Natural killer cell (primary cell): ENCODE results near the gene ANXA5. TPM values are rescaled to one million over a fixed set of nuclear protein-coding genes. Genes with fewer than 3 reads are reported as not detected.

ENCODE experiments used
- ATAC-seq, 3 donors: fragments of 150-1000 bp in 2 of 3; fragments of 200-7000 bp in 1 of 3; cut with Tn5 transposase; 1 replicate in 1 of 3; 2 replicates in 2 of 3; pipeline ENCODE4 v1.10.0; 2021; ENCODE audit warnings: mild to moderate bottlenecking in 2 of 3, moderate library complexity in 2 of 3
- DNase-seq, 2 donors: peaks; one replicate each; pipeline versions ENCODE4 v3.0.0 to v3.0.0-alpha.2; 2013 to 2021; ENCODE audit warnings: mixed read lengths in 1 of 2
- H3K27ac ChIP-seq: one replicate; pipeline ENCODE4 v1.5.1; 2013; ENCODE audit warnings: mild to moderate bottlenecking, low read length
- H3K27me3 ChIP-seq: one replicate; pipeline ENCODE4 v1.6.1; 2013; ENCODE audit warnings: low read length; ENCODE audit not compliant: control insufficient read depth, insufficient read depth
- H3K36me3 ChIP-seq: one replicate; pipeline ENCODE4 v1.6.1; 2013; ENCODE audit warnings: low read length; ENCODE audit not compliant: control insufficient read depth, insufficient read depth
- H3K4me1 ChIP-seq: one replicate; pipeline ENCODE4 v1.6.1; 2013; ENCODE audit warnings: low read length; ENCODE audit not compliant: control insufficient read depth, insufficient read depth
- H3K4me3 ChIP-seq: one replicate; pipeline ENCODE4 v1.5.1; 2013; ENCODE audit warnings: low read length
- H3K9me3 ChIP-seq: one replicate; pipeline ENCODE4 v1.6.1; 2013; ENCODE audit warnings: low read length; ENCODE audit not compliant: control insufficient read depth, insufficient read depth
- H3K27ac Mint-ChIP-seq, 2 donors: one replicate each; pipeline ENCODE4 v1.8.0; 2022; ENCODE audit warnings: mild to moderate bottlenecking in 2 of 2, mixed read lengths in 2 of 2, moderate library complexity in 1 of 2
- H3K27me3 Mint-ChIP-seq, 2 donors: one replicate each; pipeline ENCODE4 v1.8.0; 2022; ENCODE audit warnings: low read depth in 2 of 2, mixed read lengths in 2 of 2
- H3K36me3 Mint-ChIP-seq: one replicate; pipeline ENCODE4 v1.8.0; 2022; ENCODE audit warnings: mixed read lengths
- H3K4me1 Mint-ChIP-seq, 2 donors: one replicate each; pipeline ENCODE4 v1.8.0; 2022; ENCODE audit warnings: mixed read lengths in 2 of 2
- H3K4me3 Mint-ChIP-seq: one replicate; pipeline ENCODE4 v1.8.0; 2022; ENCODE audit warnings: mild to moderate bottlenecking, moderate library complexity, mixed read lengths
- H3K9me3 Mint-ChIP-seq, 2 donors: one replicate each; pipeline ENCODE4 v1.8.0; 2022; ENCODE audit warnings: mixed read lengths in 2 of 2
- WGBS: methylation state at CpG from one replicate; pipeline ENCODE4 v1.1.7; 2013; ENCODE audit warnings: missing lambda C conversion rate; ENCODE audit not compliant: insufficient coverage; 5-methylcytosine and 5-hydroxymethylcytosine counted together
- intact Hi-C: fragments of 100-400 bp; cut with micrococcal nuclease; formaldehyde crosslinking; loops from one replicate; pipeline ENCODE4 v1.14.2; 2022
- total RNA-seq, 4 donors: library from RNA; stranded (reverse); fragments of 120-200 nt in 1 of 4; gene quantifications; one replicate each; pipeline versions ENCODE4 v1.2.3 to v1.2.4, GENCODE V29; 2013 to 2022
- TF ChIP-seq, protein P1 (sequence below): fragments of 200-600 bp; IDR thresholded peaks from one replicate; pipeline ENCODE4 v1.8.0; 2022; ENCODE audit warnings: antibody characterized with exemption

Gene ANXA5
- total RNA-seq, 3 donors from 2014 or later (not counting 1 experiment from before 2014, with no cell fraction given), result 24.9 to 74.4 (median 33.1) TPM

DNA sequence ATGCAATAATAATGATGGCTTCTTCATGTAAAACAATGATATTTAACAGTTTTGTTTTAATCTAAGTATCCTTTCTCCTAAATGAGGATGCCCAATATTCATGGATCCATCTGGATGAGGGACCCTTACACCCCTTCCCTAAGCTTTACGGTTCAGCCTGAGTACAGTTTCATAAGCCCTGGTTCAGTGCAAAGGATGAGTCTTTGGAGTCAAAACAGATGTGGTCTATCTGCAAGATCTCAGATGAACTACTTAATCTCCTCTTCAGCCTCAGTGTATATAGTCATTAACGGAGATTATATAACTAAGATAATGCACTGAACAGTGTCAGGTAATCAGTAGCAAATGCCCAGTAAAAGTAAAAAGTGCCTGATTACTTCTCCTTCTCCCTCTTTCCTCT, 22.1 kb downstream of the ANXA5 start:
- H3K4me1 ChIP-seq, result no peaks in the 10 kb centered on the region
- no peaks in the 10 kb centered on the region for H3K9me3 ChIP-seq
- peaks cover 12% of the 10 kb centered on the region for H3K36me3 Mint-ChIP-seq
- H3K36me3 ChIP-seq, result peaks cover 13% of the 10 kb centered on the region
- no peak overlapping the region for H3K4me3 ChIP-seq
- no peak overlapping the region for H3K4me3 Mint-ChIP-seq
- DNase-seq, result no peak
- no peaks in the 10 kb centered on the region for H3K27me3 ChIP-seq
- TF ChIP-seq, protein P1, sequence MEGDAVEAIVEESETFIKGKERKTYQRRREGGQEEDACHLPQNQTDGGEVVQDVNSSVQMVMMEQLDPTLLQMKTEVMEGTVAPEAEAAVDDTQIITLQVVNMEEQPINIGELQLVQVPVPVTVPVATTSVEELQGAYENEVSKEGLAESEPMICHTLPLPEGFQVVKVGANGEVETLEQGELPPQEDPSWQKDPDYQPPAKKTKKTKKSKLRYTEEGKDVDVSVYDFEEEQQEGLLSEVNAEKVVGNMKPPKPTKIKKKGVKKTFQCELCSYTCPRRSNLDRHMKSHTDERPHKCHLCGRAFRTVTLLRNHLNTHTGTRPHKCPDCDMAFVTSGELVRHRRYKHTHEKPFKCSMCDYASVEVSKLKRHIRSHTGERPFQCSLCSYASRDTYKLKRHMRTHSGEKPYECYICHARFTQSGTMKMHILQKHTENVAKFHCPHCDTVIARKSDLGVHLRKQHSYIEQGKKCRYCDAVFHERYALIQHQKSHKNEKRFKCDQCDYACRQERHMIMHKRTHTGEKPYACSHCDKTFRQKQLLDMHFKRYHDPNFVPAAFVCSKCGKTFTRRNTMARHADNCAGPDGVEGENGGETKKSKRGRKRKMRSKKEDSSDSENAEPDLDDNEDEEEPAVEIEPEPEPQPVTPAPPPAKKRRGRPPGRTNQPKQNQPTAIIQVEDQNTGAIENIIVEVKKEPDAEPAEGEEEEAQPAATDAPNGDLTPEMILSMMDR, result no peak
- H3K27ac ChIP-seq, result no peak overlapping the region
- H3K4me1 Mint-ChIP-seq, result no peaks in the 10 kb centered on the region
- intact Hi-C loops, result no loop called here
- H3K27me3 Mint-ChIP-seq, result peaks cover 0 to 5% of the 10 kb centered on the region in 2 donors
- WGBS, result 92% methylated on average over 1 of the region's 2 CpGs
- H3K9me3 Mint-ChIP-seq, result no peaks in the 10 kb centered on the region
- no peak overlapping the region for H3K27ac Mint-ChIP-seq
- ATAC-seq, result no peak

DNA sequence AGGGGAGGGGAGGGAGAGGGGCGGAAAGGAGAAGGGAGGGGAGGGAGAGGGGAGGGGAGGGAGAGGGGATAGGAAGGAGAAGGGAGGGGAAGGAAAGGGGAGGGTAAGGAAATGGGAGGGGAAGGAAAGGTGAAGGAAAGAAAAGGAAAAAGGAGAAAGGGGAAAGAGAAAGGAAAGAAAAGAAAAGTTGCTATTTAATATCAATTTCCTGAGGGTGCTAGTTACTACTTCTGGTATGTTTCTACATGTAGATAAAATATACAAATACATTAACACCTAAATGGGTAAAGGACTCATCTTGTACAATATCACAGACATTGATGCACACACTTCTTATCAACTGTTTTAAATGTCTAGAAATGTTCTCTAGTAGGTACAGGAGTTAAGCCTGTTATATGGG, 22.6 kb downstream of the ANXA5 start:
- Mint-ChIP-seq H3K4me1 (no peaks in the 10 kb centered on the region), H3K27ac (no peak overlapping the region), H3K27me3 (peaks cover 0 to 5% of the 10 kb centered on the region in 2 donors), H3K9me3 (no peaks in the 10 kb centered on the region), H3K36me3 (peaks cover 12% of the 10 kb centered on the region), H3K4me3 (no peak overlapping the region)
- WGBS, result 100% methylated on average over 1 of the region's 1 CpG
- H3K9me3 ChIP-seq, result no peaks in the 10 kb centered on the region
- H3K4me1 ChIP-seq, result no peaks in the 10 kb centered on the region
- no peak for DNase-seq
- no peak overlapping the region for H3K27ac ChIP-seq
- no peak overlapping the region for H3K4me3 ChIP-seq
- intact Hi-C loops, result no loop called here
- no peak for ATAC-seq
- TF ChIP-seq, protein P1, result no peak
- H3K27me3 ChIP-seq, result no peaks in the 10 kb centered on the region
- peaks cover 17% of the 10 kb centered on the region for H3K36me3 ChIP-seq

DNA sequence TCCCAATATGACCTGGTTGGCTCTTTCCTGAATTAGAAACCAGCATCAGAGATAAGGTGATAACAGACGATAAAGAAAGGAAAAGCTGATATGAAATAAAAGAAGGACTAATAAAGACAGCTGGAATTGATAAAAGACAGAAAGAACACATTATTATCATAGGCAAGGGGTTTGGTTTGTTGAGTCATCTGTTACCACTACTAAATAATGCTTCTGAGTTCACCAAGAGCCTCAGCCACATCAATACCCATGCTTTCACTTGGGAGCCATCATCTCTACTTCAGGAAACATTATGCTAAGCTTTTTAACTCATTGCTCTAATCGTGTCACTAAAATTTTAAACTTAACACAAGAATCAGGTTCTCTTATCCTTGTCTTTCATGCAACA, 27.6 kb downstream of the ANXA5 start:
- Mint-ChIP-seq H3K27ac (no peak overlapping the region), H3K9me3 (no peaks in the 10 kb centered on the region), H3K4me3 (no peak overlapping the region), H3K36me3 (peaks cover 12% of the 10 kb centered on the region), H3K27me3 (peaks cover 0 to 5% of the 10 kb centered on the region in 2 donors), H3K4me1 (no peaks in the 10 kb centered on the region)
- H3K27me3 ChIP-seq, result no peaks in the 10 kb centered on the region
- 83% methylated on average over 1 of the region's 2 CpGs for WGBS
- TF ChIP-seq, protein P1, result no peak
- H3K36me3 ChIP-seq, result peaks cover 19% of the 10 kb centered on the region
- intact Hi-C loops, result no loop called here
- no peak overlapping the region for H3K4me3 ChIP-seq
- ATAC-seq (no peak), DNase-seq (no peak)
- no peaks in the 10 kb centered on the region for H3K9me3 ChIP-seq
- H3K4me1 ChIP-seq, result no peaks in the 10 kb centered on the region
- no peak overlapping the region for H3K27ac ChIP-seq
